Measurements from ENCODE around the gene PVALB. TPM values are rescaled to one million over a fixed set of nuclear protein-coding genes. Genes with fewer than 3 reads are reported as not detected.
A peak's percentile ranks its signal among the peaks of the same experiment; 100 is the strongest.

PVALB gene
- total RNA-seq, 1 donor from 2014 or later: 2.1 TPM

- H3K9ac ChIP-seq (ENCODE audit: low read depth in 1 of 3, low read length in 3 of 3): peak overlapping the region in 2 of 3 donors; percentile 63 to 73
- H3K4me3 ChIP-seq (ENCODE audit: low read length in 3 of 3): peak overlapping the region; percentile 35 to 68 (median 40)
- H3K27ac ChIP-seq (ENCODE audit: low read depth, low read length): no peak overlapping the region
- H3K4me1 ChIP-seq (ENCODE audit: control insufficient read depth in 3 of 3, insufficient read depth in 3 of 3, low read length in 3 of 3): peaks cover 13 to 16% (median 15%) of the 10 kb centered on the region in 3 donors
- no peaks in the 10 kb centered on the region for H3K27me3 ChIP-seq (ENCODE audit: control insufficient read depth in 3 of 3, insufficient read depth in 3 of 3, low read length in 3 of 3)
- no peaks in the 10 kb centered on the region for H3K9me3 ChIP-seq (ENCODE audit: control insufficient read depth in 3 of 3, low read length in 3 of 3)
- peaks cover 0 to 4% (median 2%) of the 10 kb centered on the region in 3 donors for H3K36me3 ChIP-seq (ENCODE audit: control insufficient read depth in 3 of 3, insufficient read depth in 3 of 3, low read length in 3 of 3)
These were observed 40.1 kb downstream of the PVALB start for GRCh38 chr22:36776722-36777121.

GRCh38 chr22:36775964-36776669, 40.7 kb downstream of the PVALB start, which contains the start of gene IFT27:
Gene IFT27 (minus strand): TSS chr22:36776119. CDS start chr22:36775707, 412 bp downstream.
- H3K9me3 ChIP-seq (ENCODE audit: control insufficient read depth in 3 of 3, low read length in 3 of 3): no peaks in the 10 kb centered on the region
- peak within 1 kb of the TSS; percentile 66 to 84 (median 79) for H3K9ac ChIP-seq (ENCODE audit: low read depth in 1 of 3, low read length in 3 of 3)
- H3K27ac ChIP-seq (ENCODE audit: low read depth, low read length): peak within 1 kb of the TSS; percentile 39
- peaks cover 0 to 4% (median 2%) of the 10 kb centered on the region in 3 donors for H3K36me3 ChIP-seq (ENCODE audit: control insufficient read depth in 3 of 3, insufficient read depth in 3 of 3, low read length in 3 of 3)
- H3K4me1 ChIP-seq (ENCODE audit: control insufficient read depth in 3 of 3, insufficient read depth in 3 of 3, low read length in 3 of 3): peaks cover 13 to 14% (median 13%) of the 10 kb centered on the region in 3 donors
- H3K4me3 ChIP-seq (ENCODE audit: low read length in 3 of 3): peak within 1 kb of the TSS; percentile 83 to 90 (median 90)
- no peaks in the 10 kb centered on the region for H3K27me3 ChIP-seq (ENCODE audit: control insufficient read depth in 3 of 3, insufficient read depth in 3 of 3, low read length in 3 of 3)

- Histone ChIP-seq H3K9me3 (ENCODE audit: control insufficient read depth in 3 of 3, low read length in 3 of 3) (no peaks in the 10 kb centered on the region), H3K4me1 (ENCODE audit: control insufficient read depth in 3 of 3, insufficient read depth in 3 of 3, low read length in 3 of 3) (peaks cover 13 to 14% (median 13%) of the 10 kb centered on the region in 3 donors), H3K27ac (ENCODE audit: low read depth, low read length) (peak overlapping the region; percentile 39), H3K4me3 (ENCODE audit: low read length in 3 of 3) (peak overlapping the region; percentile 83 to 90 (median 90)), H3K9ac (ENCODE audit: low read depth in 1 of 3, low read length in 3 of 3) (peak overlapping the region; percentile 66 to 84 (median 79)), H3K27me3 (ENCODE audit: control insufficient read depth in 3 of 3, insufficient read depth in 3 of 3, low read length in 3 of 3) (no peaks in the 10 kb centered on the region), H3K36me3 (ENCODE audit: control insufficient read depth in 3 of 3, insufficient read depth in 3 of 3, low read length in 3 of 3) (peaks cover 0 to 4% (median 2%) of the 10 kb centered on the region in 3 donors)
These were observed 41.3 kb downstream of the PVALB start for GRCh38 chr22:36775586-36775963.

- peaks cover 0 to 4% (median 2%) of the 10 kb centered on the region in 3 donors for H3K36me3 ChIP-seq (ENCODE audit: control insufficient read depth in 3 of 3, insufficient read depth in 3 of 3, low read length in 3 of 3)
- no peak overlapping the region for H3K9ac ChIP-seq (ENCODE audit: low read depth in 1 of 3, low read length in 3 of 3)
- peaks cover 13 to 15% (median 14%) of the 10 kb centered on the region in 3 donors for H3K4me1 ChIP-seq (ENCODE audit: control insufficient read depth in 3 of 3, insufficient read depth in 3 of 3, low read length in 3 of 3)
- H3K27me3 ChIP-seq (ENCODE audit: control insufficient read depth in 3 of 3, insufficient read depth in 3 of 3, low read length in 3 of 3): no peaks in the 10 kb centered on the region
- H3K4me3 ChIP-seq (ENCODE audit: low read length in 3 of 3): no peak overlapping the region
- no peaks in the 10 kb centered on the region for H3K9me3 ChIP-seq (ENCODE audit: control insufficient read depth in 3 of 3, low read length in 3 of 3)
- no peak overlapping the region for H3K27ac ChIP-seq (ENCODE audit: low read depth, low read length)
These were observed 42.9 kb downstream of the PVALB start for GRCh38 chr22:36773935-36774334.

GRCh38 chr22:36772451-36772850, 44.4 kb downstream of the PVALB start:
- no peaks in the 10 kb centered on the region for H3K9me3 ChIP-seq (ENCODE audit: control insufficient read depth in 3 of 3, low read length in 3 of 3)
- no peaks in the 10 kb centered on the region for H3K27me3 ChIP-seq (ENCODE audit: control insufficient read depth in 3 of 3, insufficient read depth in 3 of 3, low read length in 3 of 3)
- H3K27ac ChIP-seq (ENCODE audit: low read depth, low read length): no peak overlapping the region
- peaks cover 2 to 7% (median 4%) of the 10 kb centered on the region in 3 donors for H3K36me3 ChIP-seq (ENCODE audit: control insufficient read depth in 3 of 3, insufficient read depth in 3 of 3, low read length in 3 of 3)
- no peak overlapping the region for H3K4me3 ChIP-seq (ENCODE audit: low read length in 3 of 3)
- peaks cover 13 to 15% (median 14%) of the 10 kb centered on the region in 3 donors for H3K4me1 ChIP-seq (ENCODE audit: control insufficient read depth in 3 of 3, insufficient read depth in 3 of 3, low read length in 3 of 3)
- no peak overlapping the region for H3K9ac ChIP-seq (ENCODE audit: low read depth in 1 of 3, low read length in 3 of 3)

GRCh38 chr22:36771356-36772063, 45.3 kb downstream of the PVALB start:
- Histone ChIP-seq H3K9ac (ENCODE audit: low read depth in 1 of 3, low read length in 3 of 3) (no peak overlapping the region), H3K9me3 (ENCODE audit: control insufficient read depth in 3 of 3, low read length in 3 of 3) (no peaks in the 10 kb centered on the region), H3K4me3 (ENCODE audit: low read length in 3 of 3) (no peak overlapping the region), H3K4me1 (ENCODE audit: control insufficient read depth in 3 of 3, insufficient read depth in 3 of 3, low read length in 3 of 3) (peaks cover 10 to 11% (median 11%) of the 10 kb centered on the region in 3 donors), H3K36me3 (ENCODE audit: control insufficient read depth in 3 of 3, insufficient read depth in 3 of 3, low read length in 3 of 3) (peaks cover 7 to 11% (median 8%) of the 10 kb centered on the region in 3 donors), H3K27ac (ENCODE audit: low read depth, low read length) (no peak overlapping the region), H3K27me3 (ENCODE audit: control insufficient read depth in 3 of 3, insufficient read depth in 3 of 3, low read length in 3 of 3) (no peaks in the 10 kb centered on the region)

- peaks cover 7 to 14% (median 8%) of the 10 kb centered on the region in 3 donors for H3K36me3 ChIP-seq (ENCODE audit: control insufficient read depth in 3 of 3, insufficient read depth in 3 of 3, low read length in 3 of 3)
- H3K4me3 ChIP-seq (ENCODE audit: low read length in 3 of 3): no peak overlapping the region
- no peaks in the 10 kb centered on the region for H3K9me3 ChIP-seq (ENCODE audit: control insufficient read depth in 3 of 3, low read length in 3 of 3)
- peaks cover 9 to 10% (median 9%) of the 10 kb centered on the region in 3 donors for H3K4me1 ChIP-seq (ENCODE audit: control insufficient read depth in 3 of 3, insufficient read depth in 3 of 3, low read length in 3 of 3)
- H3K9ac ChIP-seq (ENCODE audit: low read depth in 1 of 3, low read length in 3 of 3): no peak overlapping the region
- H3K27ac ChIP-seq (ENCODE audit: low read depth, low read length): no peak overlapping the region
- no peaks in the 10 kb centered on the region for H3K27me3 ChIP-seq (ENCODE audit: control insufficient read depth in 3 of 3, insufficient read depth in 3 of 3, low read length in 3 of 3)
These were observed 46.2 kb downstream of the PVALB start for GRCh38 chr22:36770513-36771231.

- Histone ChIP-seq H3K36me3 (ENCODE audit: control insufficient read depth in 3 of 3, insufficient read depth in 3 of 3, low read length in 3 of 3) (peaks cover 11 to 16% (median 13%) of the 10 kb centered on the region in 3 donors), H3K9me3 (ENCODE audit: control insufficient read depth in 3 of 3, low read length in 3 of 3) (no peaks in the 10 kb centered on the region), H3K4me3 (ENCODE audit: low read length in 3 of 3) (no peak overlapping the region), H3K9ac (ENCODE audit: low read depth in 1 of 3, low read length in 3 of 3) (no peak overlapping the region), H3K27me3 (ENCODE audit: control insufficient read depth in 3 of 3, insufficient read depth in 3 of 3, low read length in 3 of 3) (no peaks in the 10 kb centered on the region), H3K4me1 (ENCODE audit: control insufficient read depth in 3 of 3, insufficient read depth in 3 of 3, low read length in 3 of 3) (peaks cover 2% of the 10 kb centered on the region in 3 donors), H3K27ac (ENCODE audit: low read depth, low read length) (no peak overlapping the region)
These were observed 47.0 kb downstream of the PVALB start for GRCh38 chr22:36769541-36770512.

GRCh38 chr22:36768616-36769015, 48.2 kb downstream of the PVALB start:
- H3K4me3 ChIP-seq (ENCODE audit: low read length in 3 of 3): no peak overlapping the region
- H3K4me1 ChIP-seq (ENCODE audit: control insufficient read depth in 3 of 3, insufficient read depth in 3 of 3, low read length in 3 of 3): peaks cover 0 to 2% (median 0%) of the 10 kb centered on the region in 3 donors
- H3K27me3 ChIP-seq (ENCODE audit: control insufficient read depth in 3 of 3, insufficient read depth in 3 of 3, low read length in 3 of 3): no peaks in the 10 kb centered on the region
- H3K9me3 ChIP-seq (ENCODE audit: control insufficient read depth in 3 of 3, low read length in 3 of 3): no peaks in the 10 kb centered on the region
- H3K9ac ChIP-seq (ENCODE audit: low read depth in 1 of 3, low read length in 3 of 3): no peak overlapping the region
- peaks cover 12 to 19% (median 13%) of the 10 kb centered on the region in 3 donors for H3K36me3 ChIP-seq (ENCODE audit: control insufficient read depth in 3 of 3, insufficient read depth in 3 of 3, low read length in 3 of 3)
- no peak overlapping the region for H3K27ac ChIP-seq (ENCODE audit: low read depth, low read length)
